Measurements from ENCODE around the gene ATL2.
"Not testable (repeated sequence)": the region's sequence is repeated elsewhere in the genome, so short reads cannot be mapped to it uniquely, and the experiment has no call there.

ATL2 gene

GRCh38 chr2:38377050-38377828, at the start of gene ATL2:
Gene ATL2, minus strand, starts transcription at chr2:38377273. Its CDS starts 13 bp downstream, at chr2:38377260.
- peak; percentile 83 to 95 for DNase-seq

GRCh38 chr2:38423763-38424162, 46.7 kb upstream of the ATL2 start:
- no peak for DNase-seq

GRCh38 chr2:38421274-38422056, 44.4 kb upstream of the ATL2 start:
- DNase-seq = no peak

GRCh38 chr2:38419499-38419898, 42.4 kb upstream of the ATL2 start:
- no peak for DNase-seq

- no peak for DNase-seq
Observed at GRCh38 chr2:38418735-38419134, 41.7 kb upstream of the ATL2 start.

GRCh38 chr2:38417745-38418689, 40.9 kb upstream of the ATL2 start:
- no peak for DNase-seq

GRCh38 chr2:38416296-38417036, 39.4 kb upstream of the ATL2 start:
- DNase-seq = no peak

- DNase-seq = no peak
Observed at GRCh38 chr2:38415728-38416291, 38.7 kb upstream of the ATL2 start.

GRCh38 chr2:38415023-38415422, 38.0 kb upstream of the ATL2 start:
- no peak for DNase-seq

- DNase-seq = not testable (repeated sequence)
Observed at GRCh38 chr2:38412235-38412871, 35.3 kb upstream of the ATL2 start.

- DNase-seq = no peak
Observed at GRCh38 chr2:38409156-38410102, 32.4 kb upstream of the ATL2 start.

- no peak for DNase-seq
Observed at GRCh38 chr2:38407111-38407682, 30.1 kb upstream of the ATL2 start.

- DNase-seq = no peak
Observed at GRCh38 chr2:38406597-38407110, 29.6 kb upstream of the ATL2 start.

GRCh38 chr2:38405917-38406596, 29.0 kb upstream of the ATL2 start:
- DNase-seq = no peak

GRCh38 chr2:38400513-38400912, 23.4 kb upstream of the ATL2 start:
- DNase-seq = no peak

- no peak for DNase-seq
Observed at GRCh38 chr2:38398739-38399138, 21.7 kb upstream of the ATL2 start.

- DNase-seq = peak; percentile 7 to 26
Observed at GRCh38 chr2:38394903-38395341, 17.8 kb upstream of the ATL2 start.

- DNase-seq = no peak
Observed at GRCh38 chr2:38394041-38394440, 17.0 kb upstream of the ATL2 start.

GRCh38 chr2:38390947-38391346, 13.9 kb upstream of the ATL2 start:
- DNase-seq = no peak
